Hematopoietic multipotent progenitor cell treated with erythropoietin and hydrocortisone succinate and interleukin-3 and kit ligand, for 15 days (in vitro differentiated cells): Measurements from ENCODE around the gene P2RY11.

Source experiments
- DNase-seq: peaks from one replicate; pipeline ENCODE4 v3.0.0-alpha.2; 2015; ENCODE audit warnings: low spot score

The P2RY11 gene

GRCh38 chr19:10111405-10111811, at the start of gene P2RY11:
Gene P2RY11 (plus strand): TSS chr19:10111693. CDS start chr19:10111722, 29 bp downstream.
- no peak for DNase-seq

GRCh38 chr19:10061717-10062310, 49.7 kb upstream of the P2RY11 start:
- no peak for DNase-seq

GRCh38 chr19:10068205-10068604, 43.3 kb upstream of the P2RY11 start:
- no peak for DNase-seq

GRCh38 chr19:10069046-10069445, 42.4 kb upstream of the P2RY11 start:
- no peak for DNase-seq

GRCh38 chr19:10070730-10071446, 40.6 kb upstream of the P2RY11 start:
- no peak for DNase-seq

- DNase-seq = peak; percentile 44
These were observed 37.3 kb upstream of the P2RY11 start for GRCh38 chr19:10074153-10074552.

GRCh38 chr19:10076535-10076934, 35.0 kb upstream of the P2RY11 start:
- no peak for DNase-seq

GRCh38 chr19:10078329-10078728, 33.2 kb upstream of the P2RY11 start:
- no peak for DNase-seq

GRCh38 chr19:10079031-10079453, 32.5 kb upstream of the P2RY11 start:
- DNase-seq = no peak

- DNase-seq = no peak
These were observed 27.6 kb upstream of the P2RY11 start for GRCh38 chr19:10083911-10084310.

GRCh38 chr19:10084803-10085202, 26.7 kb upstream of the P2RY11 start:
- no peak for DNase-seq

GRCh38 chr19:10085641-10086590, 25.6 kb upstream of the P2RY11 start, which contains the start of gene SHFL:
Gene SHFL (plus strand): TSS chr19:10086317. CDS start chr19:10086428, 111 bp downstream.
- DNase-seq = peak; percentile 83

GRCh38 chr19:10086591-10087192, 24.8 kb upstream of the P2RY11 start:
- no peak for DNase-seq

GRCh38 chr19:10087296-10088061, 24.0 kb upstream of the P2RY11 start:
- no peak for DNase-seq

GRCh38 chr19:10088949-10089554, 22.4 kb upstream of the P2RY11 start:
- no peak for DNase-seq

GRCh38 chr19:10089801-10090375, 21.6 kb upstream of the P2RY11 start:
- no peak for DNase-seq

- DNase-seq = no peak
These were observed 20.2 kb upstream of the P2RY11 start for GRCh38 chr19:10091370-10091687.

GRCh38 chr19:10091895-10092641, 19.4 kb upstream of the P2RY11 start:
- DNase-seq = no peak

GRCh38 chr19:10092648-10093294, 18.7 kb upstream of the P2RY11 start:
- no peak for DNase-seq
